ENCODE data around the gene ATL3.

GRCh38 chr11:63592975-63593395 lies 78.2 kb downstream of the ATL3 start:
- TF ChIP-seq GABPA (IDR thresholded peaks at IDR 0.05 in 1 of 2, conservative IDR thresholded peaks at IDR 0.05 in 1 of 2) = no peak
- TF ChIP-seq FOXA1 (IDR thresholded peaks at IDR 0.05) = no peak
- TF ChIP-seq CTCF (IDR thresholded peaks at IDR 0.05; ENCODE audit: low read depth, low read length, missing input control) = peak; percentile 54
- no peak for TF ChIP-seq SP1 (IDR thresholded peaks at IDR 0.05)
- no peak for TF ChIP-seq ATF3 (IDR thresholded peaks at IDR 0.05)
- TF ChIP-seq JUND (IDR thresholded peaks at IDR 0.05) = no peak
- no peak for TF ChIP-seq ZBTB33 (IDR thresholded peaks at IDR 0.05)

Data from liver (tissue), 3 donors.